Measurements from ENCODE around the gene KAZN. TPM values are rescaled to one million over a fixed set of nuclear protein-coding genes. Genes with fewer than 3 reads are reported as not detected.

The KAZN gene
- total RNA-seq, 1 donor from 2014 or later = 9.4 TPM

GRCh38 chr1:14649976-14650375, 51.5 kb downstream of the KAZN start:
- H3K27me3 ChIP-seq (ENCODE audit: insufficient read depth, low read length) = peaks cover 6% of the 10 kb centered on the region
- H3K4me1 ChIP-seq (ENCODE audit: insufficient read depth, low read length) = no peaks in the 10 kb centered on the region
- Mint-ChIP-seq H3K4me3 (ENCODE audit: unreplicated experiment) (no peak overlapping the region), H3K27me3 (ENCODE audit: low read depth, unreplicated experiment) (no peaks in the 10 kb centered on the region), H3K4me1 (ENCODE audit: low read depth, unreplicated experiment) (peaks cover 13% of the 10 kb centered on the region), H3K27ac (ENCODE audit: unreplicated experiment) (no peak overlapping the region), H3K36me3 (ENCODE audit: low read depth, unreplicated experiment) (no peaks in the 10 kb centered on the region), H3K9me3 (ENCODE audit: unreplicated experiment) (peaks cover 6% of the 10 kb centered on the region)
- no peaks in the 10 kb centered on the region for H3K9me3 ChIP-seq (ENCODE audit: insufficient read depth, low read depth, low read length)
- H3K36me3 ChIP-seq (ENCODE audit: insufficient read depth, low read length) = no peaks in the 10 kb centered on the region
- no peaks in the 10 kb centered on the region for H3K79me2 ChIP-seq (ENCODE audit: insufficient read depth, low read length)
- H3K27ac ChIP-seq (ENCODE audit: low read depth, low read length) = no peak overlapping the region
- FAIRE-seq (no peak), DNase-seq (ENCODE audit: low read depth) (no peak)
- H3K9ac ChIP-seq (ENCODE audit: low read length) = no peak overlapping the region
- no peak overlapping the region for H3K4me2 ChIP-seq (ENCODE audit: low read length)
- no peak overlapping the region for H2AFZ ChIP-seq (ENCODE audit: low read depth, low read length)
- H3K4me3 ChIP-seq (ENCODE audit: insufficient read depth, low read depth, low read length) = no peak overlapping the region
- no peaks in the 10 kb centered on the region for H4K20me1 ChIP-seq (ENCODE audit: insufficient read depth, low read length)
- no peak for TF ChIP-seq CTCF (IDR thresholded peaks at IDR 0.05; ENCODE audit: insufficient read depth, low read depth, low read length)
- no peak for TF ChIP-seq EZH2 (IDR thresholded peaks at IDR 0.05; ENCODE audit: insufficient read depth, low read length)

- FAIRE-seq = no peak
Observed at GRCh38 chr1:14650951-14651350, 52.5 kb downstream of the KAZN start.

More at GRCh38 chr1:14650951-14651350, 52.5 kb downstream of the KAZN start:
- Histone ChIP-seq H2AFZ (ENCODE audit: low read depth, low read length) (no peak overlapping the region), H3K27ac (ENCODE audit: low read depth, low read length) (no peak overlapping the region), H3K4me1 (ENCODE audit: insufficient read depth, low read length) (no peaks in the 10 kb centered on the region), H4K20me1 (ENCODE audit: insufficient read depth, low read length) (no peaks in the 10 kb centered on the region), H3K79me2 (ENCODE audit: insufficient read depth, low read length) (no peaks in the 10 kb centered on the region), H3K4me2 (ENCODE audit: low read length) (no peak overlapping the region), H3K9ac (ENCODE audit: low read length) (no peak overlapping the region), H3K4me3 (ENCODE audit: insufficient read depth, low read depth, low read length) (no peak overlapping the region), H3K36me3 (ENCODE audit: insufficient read depth, low read length) (no peaks in the 10 kb centered on the region), H3K27me3 (ENCODE audit: insufficient read depth, low read length) (peaks cover 6% of the 10 kb centered on the region), H3K9me3 (ENCODE audit: insufficient read depth, low read depth, low read length) (no peaks in the 10 kb centered on the region)
- no peak overlapping the region for H3K27ac Mint-ChIP-seq (ENCODE audit: unreplicated experiment)
- no peak overlapping the region for H3K4me3 Mint-ChIP-seq (ENCODE audit: unreplicated experiment)
- H3K36me3 Mint-ChIP-seq (ENCODE audit: low read depth, unreplicated experiment) = no peaks in the 10 kb centered on the region
- no peak for DNase-seq (ENCODE audit: low read depth)
- peaks cover 13% of the 10 kb centered on the region for H3K4me1 Mint-ChIP-seq (ENCODE audit: low read depth, unreplicated experiment)
- H3K9me3 Mint-ChIP-seq (ENCODE audit: unreplicated experiment) = no peaks in the 10 kb centered on the region
- peaks cover 3% of the 10 kb centered on the region for H3K27me3 Mint-ChIP-seq (ENCODE audit: low read depth, unreplicated experiment)
- no peak for TF ChIP-seq CTCF (IDR thresholded peaks at IDR 0.05; ENCODE audit: insufficient read depth, low read depth, low read length)
- no peak for TF ChIP-seq EZH2 (IDR thresholded peaks at IDR 0.05; ENCODE audit: insufficient read depth, low read length)
